ENCODE results near the gene IP6K1.

Gene IP6K1

DNA sequence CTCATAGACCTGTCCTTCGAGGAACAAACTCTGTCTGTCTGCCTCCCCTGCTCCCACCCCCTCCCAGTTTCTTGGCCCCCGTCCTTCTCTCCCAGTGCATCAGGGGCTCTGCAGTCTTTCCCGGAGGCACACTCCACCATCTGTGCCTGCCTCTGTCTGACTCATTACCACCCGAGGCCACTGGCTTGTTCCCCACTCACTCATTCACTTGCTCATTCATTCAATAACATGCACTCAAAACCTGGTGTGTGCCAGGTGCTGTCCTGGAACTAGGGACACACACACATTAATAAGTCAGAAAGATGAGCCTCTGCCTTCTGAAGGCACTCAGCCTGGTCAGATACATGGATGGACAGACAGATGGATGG lies 79.2 kb downstream of the IP6K1 start:
- Histone ChIP-seq H2AFZ (ENCODE audit: low read length, unreplicated experiment) (no peak overlapping the region), H3K27me3 (ENCODE audit: insufficient read depth, low read length) (no peaks in the 10 kb centered on the region), H3K79me2 (ENCODE audit: control insufficient read depth, insufficient read depth, low read length, unreplicated experiment) (no peaks in the 10 kb centered on the region), H3K4me1 (ENCODE audit: control insufficient read depth, insufficient read depth, low read length, unreplicated experiment) (no peaks in the 10 kb centered on the region), H3K36me3 (ENCODE audit: insufficient read depth, low read length) (no peaks in the 10 kb centered on the region), H3K27ac (ENCODE audit: low read depth, low read length) (no peak overlapping the region), H3K4me3 (ENCODE audit: low read depth, low read length) (no peak overlapping the region)

- no peak overlapping the region for H3K4me3 ChIP-seq (ENCODE audit: low read depth, low read length)
- no peak overlapping the region for H2AFZ ChIP-seq (ENCODE audit: low read length, unreplicated experiment)
- H3K36me3 ChIP-seq (ENCODE audit: insufficient read depth, low read length): no peaks in the 10 kb centered on the region
- no peaks in the 10 kb centered on the region for H3K79me2 ChIP-seq (ENCODE audit: control insufficient read depth, insufficient read depth, low read length, unreplicated experiment)
- H3K27ac ChIP-seq (ENCODE audit: low read depth, low read length): no peak overlapping the region
- H3K27me3 ChIP-seq (ENCODE audit: insufficient read depth, low read length): no peaks in the 10 kb centered on the region
- no peaks in the 10 kb centered on the region for H3K4me1 ChIP-seq (ENCODE audit: control insufficient read depth, insufficient read depth, low read length, unreplicated experiment)
Observed at GRCh38 chr3:49706456-49707112, 79.8 kb downstream of the IP6K1 start.

DNA sequence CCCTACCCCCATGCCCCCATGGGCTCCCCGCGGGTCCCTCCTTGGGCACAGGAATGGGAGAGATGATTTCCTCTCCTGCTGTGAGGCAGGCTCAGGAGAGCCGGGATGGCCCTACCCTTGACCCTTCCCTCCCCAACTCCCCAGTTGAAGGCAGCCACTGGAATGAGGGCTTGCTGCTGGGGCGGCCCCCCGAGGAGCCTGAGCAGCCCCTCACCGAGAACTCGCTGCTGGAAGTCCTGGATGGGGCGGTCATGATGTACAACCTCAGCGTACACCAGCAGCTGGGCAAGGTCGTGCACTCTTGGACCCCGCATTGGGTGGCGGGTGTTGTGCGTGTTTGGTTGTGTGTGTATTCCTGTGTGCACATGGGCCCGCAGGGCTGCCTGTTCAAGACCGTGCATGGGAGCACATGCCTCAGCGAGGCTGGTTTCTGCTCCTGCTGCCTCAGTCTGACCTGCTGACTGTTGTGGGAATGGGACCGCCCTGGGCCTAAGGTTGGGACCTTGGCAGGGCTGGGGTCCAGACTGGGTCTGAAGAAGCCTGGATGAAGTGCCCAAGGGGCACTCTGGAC lies 80.9 kb downstream of the IP6K1 start:
- Histone ChIP-seq H3K27me3 (ENCODE audit: insufficient read depth, low read length) (no peaks in the 10 kb centered on the region), H3K27ac (ENCODE audit: low read depth, low read length) (no peak overlapping the region), H3K36me3 (ENCODE audit: insufficient read depth, low read length) (no peaks in the 10 kb centered on the region), H3K79me2 (ENCODE audit: control insufficient read depth, insufficient read depth, low read length, unreplicated experiment) (no peaks in the 10 kb centered on the region), H2AFZ (ENCODE audit: low read length, unreplicated experiment) (no peak overlapping the region), H3K4me1 (ENCODE audit: control insufficient read depth, insufficient read depth, low read length, unreplicated experiment) (no peaks in the 10 kb centered on the region), H3K4me3 (ENCODE audit: low read depth, low read length) (no peak overlapping the region)

GRCh38 chr3:49704629-49705028 lies 81.7 kb downstream of the IP6K1 start:
- H3K27ac ChIP-seq (ENCODE audit: low read depth, low read length): no peak overlapping the region
- H3K27me3 ChIP-seq (ENCODE audit: insufficient read depth, low read length): no peaks in the 10 kb centered on the region
- H2AFZ ChIP-seq (ENCODE audit: low read length, unreplicated experiment): no peak overlapping the region
- no peaks in the 10 kb centered on the region for H3K4me1 ChIP-seq (ENCODE audit: control insufficient read depth, insufficient read depth, low read length, unreplicated experiment)
- no peaks in the 10 kb centered on the region for H3K36me3 ChIP-seq (ENCODE audit: insufficient read depth, low read length)
- no peaks in the 10 kb centered on the region for H3K79me2 ChIP-seq (ENCODE audit: control insufficient read depth, insufficient read depth, low read length, unreplicated experiment)
- H3K4me3 ChIP-seq (ENCODE audit: low read depth, low read length): no peak overlapping the region

DNA sequence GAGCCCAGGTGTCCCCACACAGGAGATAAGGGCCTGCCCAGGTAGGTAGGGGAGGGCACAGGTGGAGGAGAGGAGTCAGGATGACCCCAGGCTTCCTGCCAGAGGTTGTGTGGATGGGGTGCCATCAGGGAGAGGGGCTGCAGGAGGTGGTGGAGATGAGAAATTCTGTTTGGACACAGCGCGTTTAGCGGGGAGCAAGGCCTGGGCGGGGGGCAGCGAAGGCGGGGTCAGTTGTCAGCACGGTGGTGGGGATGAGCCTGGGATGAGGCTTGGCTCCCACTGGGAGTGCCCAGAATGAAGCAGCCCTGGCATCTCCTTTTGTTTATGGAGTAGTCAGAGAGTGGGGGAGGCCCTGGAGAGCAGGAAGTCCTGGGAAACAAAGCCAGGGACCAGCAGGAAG lies 82.4 kb downstream of the IP6K1 start:
- no peak overlapping the region for H3K4me3 ChIP-seq (ENCODE audit: low read depth, low read length)
- H3K27me3 ChIP-seq (ENCODE audit: insufficient read depth, low read length): no peaks in the 10 kb centered on the region
- no peak overlapping the region for H3K27ac ChIP-seq (ENCODE audit: low read depth, low read length)
- H2AFZ ChIP-seq (ENCODE audit: low read length, unreplicated experiment): no peak overlapping the region
- no peaks in the 10 kb centered on the region for H3K36me3 ChIP-seq (ENCODE audit: insufficient read depth, low read length)
- H3K79me2 ChIP-seq (ENCODE audit: control insufficient read depth, insufficient read depth, low read length, unreplicated experiment): no peaks in the 10 kb centered on the region
- peaks cover 5% of the 10 kb centered on the region for H3K4me1 ChIP-seq (ENCODE audit: control insufficient read depth, insufficient read depth, low read length, unreplicated experiment)

- H2AFZ ChIP-seq (ENCODE audit: low read length, unreplicated experiment): no peak overlapping the region
- no peaks in the 10 kb centered on the region for H3K36me3 ChIP-seq (ENCODE audit: insufficient read depth, low read length)
- no peak overlapping the region for H3K27ac ChIP-seq (ENCODE audit: low read depth, low read length)
- H3K4me1 ChIP-seq (ENCODE audit: control insufficient read depth, insufficient read depth, low read length, unreplicated experiment): peaks cover 9% of the 10 kb centered on the region
- H3K27me3 ChIP-seq (ENCODE audit: insufficient read depth, low read length): no peaks in the 10 kb centered on the region
- no peak overlapping the region for H3K4me3 ChIP-seq (ENCODE audit: low read depth, low read length)
- no peaks in the 10 kb centered on the region for H3K79me2 ChIP-seq (ENCODE audit: control insufficient read depth, insufficient read depth, low read length, unreplicated experiment)
Observed at GRCh38 chr3:49703443-49703927, 82.9 kb downstream of the IP6K1 start.

DNA sequence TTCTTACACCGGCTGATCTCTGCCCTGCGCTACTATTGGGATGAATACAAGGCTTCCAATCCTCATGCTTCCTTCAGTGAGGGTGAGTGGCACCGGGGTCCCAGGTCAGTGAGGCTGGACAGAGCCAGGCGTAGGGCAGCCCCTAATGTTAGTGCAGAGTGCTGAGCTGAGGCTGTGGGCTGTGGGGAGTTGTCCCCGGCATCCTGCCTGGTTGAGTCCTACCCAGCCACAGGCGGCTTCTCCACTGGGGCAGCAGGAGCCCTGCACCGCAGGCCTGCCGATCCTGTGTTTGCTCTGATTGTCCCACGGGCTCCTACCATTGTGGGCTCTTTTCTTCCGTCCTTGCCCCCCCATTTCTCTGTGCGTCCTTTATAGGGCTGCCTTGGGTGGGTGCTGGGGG lies 83.7 kb downstream of the IP6K1 start:
- Histone ChIP-seq H2AFZ (ENCODE audit: low read length, unreplicated experiment) (no peak overlapping the region), H3K27ac (ENCODE audit: low read depth, low read length) (no peak overlapping the region), H3K4me3 (ENCODE audit: low read depth, low read length) (no peak overlapping the region), H3K4me1 (ENCODE audit: control insufficient read depth, insufficient read depth, low read length, unreplicated experiment) (peaks cover 9% of the 10 kb centered on the region), H3K79me2 (ENCODE audit: control insufficient read depth, insufficient read depth, low read length, unreplicated experiment) (no peaks in the 10 kb centered on the region), H3K36me3 (ENCODE audit: insufficient read depth, low read length) (no peaks in the 10 kb centered on the region), H3K27me3 (ENCODE audit: insufficient read depth, low read length) (no peaks in the 10 kb centered on the region)

- Histone ChIP-seq H3K27me3 (ENCODE audit: insufficient read depth, low read length) (no peaks in the 10 kb centered on the region), H3K4me3 (ENCODE audit: low read depth, low read length) (no peak overlapping the region), H3K4me1 (ENCODE audit: control insufficient read depth, insufficient read depth, low read length, unreplicated experiment) (peaks cover 9% of the 10 kb centered on the region), H3K36me3 (ENCODE audit: insufficient read depth, low read length) (no peaks in the 10 kb centered on the region), H3K79me2 (ENCODE audit: control insufficient read depth, insufficient read depth, low read length, unreplicated experiment) (no peaks in the 10 kb centered on the region), H2AFZ (ENCODE audit: low read length, unreplicated experiment) (no peak overlapping the region), H3K27ac (ENCODE audit: low read depth, low read length) (no peak overlapping the region)
Observed at GRCh38 chr3:49701388-49702077, 84.8 kb downstream of the IP6K1 start.

GRCh38 chr3:49700453-49701128 lies 85.8 kb downstream of the IP6K1 start:
- H2AFZ ChIP-seq (ENCODE audit: low read length, unreplicated experiment): no peak overlapping the region
- no peaks in the 10 kb centered on the region for H3K79me2 ChIP-seq (ENCODE audit: control insufficient read depth, insufficient read depth, low read length, unreplicated experiment)
- peaks cover 9% of the 10 kb centered on the region for H3K4me1 ChIP-seq (ENCODE audit: control insufficient read depth, insufficient read depth, low read length, unreplicated experiment)
- no peaks in the 10 kb centered on the region for H3K27me3 ChIP-seq (ENCODE audit: insufficient read depth, low read length)
- no peaks in the 10 kb centered on the region for H3K36me3 ChIP-seq (ENCODE audit: insufficient read depth, low read length)
- H3K27ac ChIP-seq (ENCODE audit: low read depth, low read length): no peak overlapping the region
- no peak overlapping the region for H3K4me3 ChIP-seq (ENCODE audit: low read depth, low read length)

GRCh38 chr3:49700014-49700413 lies 86.3 kb downstream of the IP6K1 start:
- Histone ChIP-seq H3K27me3 (ENCODE audit: insufficient read depth, low read length) (no peaks in the 10 kb centered on the region), H3K4me3 (ENCODE audit: low read depth, low read length) (no peak overlapping the region), H3K4me1 (ENCODE audit: control insufficient read depth, insufficient read depth, low read length, unreplicated experiment) (peaks cover 9% of the 10 kb centered on the region), H2AFZ (ENCODE audit: low read length, unreplicated experiment) (no peak overlapping the region), H3K36me3 (ENCODE audit: insufficient read depth, low read length) (no peaks in the 10 kb centered on the region), H3K79me2 (ENCODE audit: control insufficient read depth, insufficient read depth, low read length, unreplicated experiment) (no peaks in the 10 kb centered on the region), H3K27ac (ENCODE audit: low read depth, low read length) (no peak overlapping the region)

Measured in ACC112 (cell line).